ENCODE data around the gene AUNIP. TPM values are rescaled to one million over a fixed set of nuclear protein-coding genes. Genes with fewer than 3 reads are reported as not detected.
"Not testable (repeated sequence)": the region's sequence is repeated elsewhere in the genome, so short reads cannot be mapped to it uniquely, and the experiment has no call there.

The AUNIP gene
- total RNA-seq, 1 experiment from 2014 or later = 7.7 TPM

DNA sequence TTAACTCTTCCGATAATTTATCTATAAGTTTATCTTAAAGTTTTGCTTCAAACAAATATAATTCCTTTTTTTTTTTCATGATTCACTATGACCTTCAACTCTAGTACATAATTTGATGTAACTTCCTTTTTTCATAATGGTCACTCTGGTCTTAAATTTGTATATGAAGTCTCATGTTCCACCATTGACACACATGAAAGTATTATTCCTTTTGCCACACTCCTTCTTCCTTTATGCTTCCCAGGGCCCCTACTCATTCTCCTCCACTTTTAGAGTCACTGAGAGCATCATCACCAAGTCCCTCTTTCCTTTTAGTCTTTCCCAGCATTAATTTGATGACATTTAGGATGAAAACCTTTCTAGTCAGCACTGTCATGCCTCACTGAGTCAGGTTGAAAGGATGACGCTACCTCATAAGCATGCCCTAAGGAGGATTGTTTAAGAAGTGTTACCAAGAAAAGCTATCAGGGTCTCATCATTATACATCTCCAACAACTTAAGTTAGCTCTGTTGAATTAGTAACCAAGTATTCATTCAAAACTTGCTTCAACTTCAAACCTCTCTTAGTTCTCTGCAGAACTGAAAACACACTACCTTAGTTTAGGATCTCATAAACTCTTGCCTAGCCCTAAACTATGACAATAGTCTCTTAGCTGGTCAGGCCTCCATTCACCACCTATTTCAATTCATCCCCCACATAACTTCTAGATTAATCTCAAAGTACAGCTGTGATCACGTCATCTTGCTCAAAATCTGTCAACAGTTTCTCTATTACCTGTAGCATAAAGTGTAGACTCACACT lies 14.5 kb downstream of the AUNIP start:
- CTCF ChIA-PET = interaction anchor here (0.6 kb wide), 1 partner anchor 281 kb away, joined by 3 read pairs; no protein-coding TSS in a partner anchor
- H3K9me3 Mint-ChIP-seq (ENCODE audit: low read depth, unreplicated experiment) = peaks cover 3% of the 10 kb centered on the region
- TF ChIP-seq, protein P1, sequence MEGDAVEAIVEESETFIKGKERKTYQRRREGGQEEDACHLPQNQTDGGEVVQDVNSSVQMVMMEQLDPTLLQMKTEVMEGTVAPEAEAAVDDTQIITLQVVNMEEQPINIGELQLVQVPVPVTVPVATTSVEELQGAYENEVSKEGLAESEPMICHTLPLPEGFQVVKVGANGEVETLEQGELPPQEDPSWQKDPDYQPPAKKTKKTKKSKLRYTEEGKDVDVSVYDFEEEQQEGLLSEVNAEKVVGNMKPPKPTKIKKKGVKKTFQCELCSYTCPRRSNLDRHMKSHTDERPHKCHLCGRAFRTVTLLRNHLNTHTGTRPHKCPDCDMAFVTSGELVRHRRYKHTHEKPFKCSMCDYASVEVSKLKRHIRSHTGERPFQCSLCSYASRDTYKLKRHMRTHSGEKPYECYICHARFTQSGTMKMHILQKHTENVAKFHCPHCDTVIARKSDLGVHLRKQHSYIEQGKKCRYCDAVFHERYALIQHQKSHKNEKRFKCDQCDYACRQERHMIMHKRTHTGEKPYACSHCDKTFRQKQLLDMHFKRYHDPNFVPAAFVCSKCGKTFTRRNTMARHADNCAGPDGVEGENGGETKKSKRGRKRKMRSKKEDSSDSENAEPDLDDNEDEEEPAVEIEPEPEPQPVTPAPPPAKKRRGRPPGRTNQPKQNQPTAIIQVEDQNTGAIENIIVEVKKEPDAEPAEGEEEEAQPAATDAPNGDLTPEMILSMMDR (IDR thresholded peaks at IDR 0.05; ENCODE audit: unreplicated experiment) = no peak
- no peaks in the 10 kb centered on the region for H3K27me3 Mint-ChIP-seq (ENCODE audit: unreplicated experiment)
- H3K27ac Mint-ChIP-seq (ENCODE audit: unreplicated experiment) = no peak overlapping the region
- H3K36me3 Mint-ChIP-seq (ENCODE audit: insufficient read depth, unreplicated experiment) = no peaks in the 10 kb centered on the region
- no peak for DNase-seq
- no TSS peak for BruUV-seq (replicated peaks)
- intact Hi-C loops (cut with micrococcal nuclease; ENCODE audit: unreplicated experiment) = no loop called here
- no peak overlapping the region for H3K4me3 Mint-ChIP-seq (ENCODE audit: low read depth, unreplicated experiment)
- no peaks in the 10 kb centered on the region for H3K4me1 Mint-ChIP-seq (ENCODE audit: low read depth, unreplicated experiment)

DNA sequence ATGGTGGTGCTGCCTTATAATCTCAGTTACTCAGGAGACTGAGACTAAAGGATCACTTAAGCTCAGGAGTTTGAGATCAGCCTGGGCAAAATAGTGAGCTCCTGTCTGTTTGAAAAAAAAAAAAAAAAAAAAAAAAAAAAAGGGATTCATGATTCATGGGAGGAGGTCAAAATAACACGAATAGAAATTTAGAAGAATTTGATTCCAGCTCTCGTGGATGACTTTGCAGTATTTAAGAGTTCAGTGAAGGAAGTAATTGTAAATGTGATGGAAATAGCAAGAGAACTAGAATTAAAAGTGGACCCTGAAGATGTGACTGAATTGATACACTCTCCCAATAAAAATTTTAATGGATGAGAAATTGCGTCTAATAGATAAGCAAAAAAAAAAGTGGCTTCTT lies 15.8 kb downstream of the AUNIP start:
- no peaks in the 10 kb centered on the region for H3K4me1 Mint-ChIP-seq (ENCODE audit: low read depth, unreplicated experiment)

DNA sequence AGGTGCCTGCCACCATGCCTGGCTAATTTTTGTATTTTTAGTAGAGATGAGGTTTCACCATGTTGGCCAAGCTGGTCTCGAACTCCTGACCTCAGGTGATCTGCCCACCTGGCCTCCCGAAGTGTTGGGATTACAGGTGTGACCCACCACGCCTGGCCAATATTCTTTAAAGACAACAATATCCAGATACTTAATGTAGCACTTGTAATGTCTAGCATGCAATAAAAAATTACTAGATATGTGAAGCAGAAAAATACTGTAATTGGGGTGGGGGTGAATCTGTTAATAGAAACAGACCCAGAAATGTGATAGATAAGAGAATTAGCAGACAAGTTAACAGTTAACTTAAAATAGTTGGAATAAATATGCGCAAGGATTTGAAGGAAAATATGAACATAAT lies 19.4 kb downstream of the AUNIP start:
- H3K27me3 Mint-ChIP-seq (ENCODE audit: unreplicated experiment); BruUV-seq (replicated peaks); H3K4me1 Mint-ChIP-seq (ENCODE audit: low read depth, unreplicated experiment); H3K9me3 Mint-ChIP-seq (ENCODE audit: low read depth, unreplicated experiment); H3K27ac Mint-ChIP-seq (ENCODE audit: unreplicated experiment); DNase-seq; H3K36me3 Mint-ChIP-seq (ENCODE audit: insufficient read depth, unreplicated experiment); H3K4me3 Mint-ChIP-seq (ENCODE audit: low read depth, unreplicated experiment): not testable (repeated sequence)
- CTCF ChIA-PET = interaction anchor here (1.2 kb wide), 1 partner anchor 56 kb away, joined by 3 read pairs; no protein-coding TSS in a partner anchor
- intact Hi-C loops (cut with micrococcal nuclease; ENCODE audit: unreplicated experiment) = loop anchor here (5.0 kb wide), 2 partner anchors 57 to 157 kb away; partner anchors contain the start of gene PAFAH2

More for the DNA sequence above, 15.8 kb downstream of the AUNIP start:
- DNase-seq = no peak
- Mint-ChIP-seq H3K9me3 (ENCODE audit: low read depth, unreplicated experiment) (peaks cover 3% of the 10 kb centered on the region), H3K27me3 (ENCODE audit: unreplicated experiment) (no peaks in the 10 kb centered on the region), H3K27ac (ENCODE audit: unreplicated experiment) (no peak overlapping the region), H3K36me3 (ENCODE audit: insufficient read depth, unreplicated experiment) (no peaks in the 10 kb centered on the region), H3K4me3 (ENCODE audit: low read depth, unreplicated experiment) (no peak overlapping the region)
- CTCF ChIA-PET = interaction anchor here (0.7 kb wide), 1 partner anchor 137 kb away, joined by 5 read pairs; no protein-coding TSS in a partner anchor
- intact Hi-C loops (cut with micrococcal nuclease; ENCODE audit: unreplicated experiment) = no loop called here
- TF ChIP-seq, protein P1 (IDR thresholded peaks at IDR 0.05; ENCODE audit: unreplicated experiment) = no peak
- no TSS peak for BruUV-seq (replicated peaks)

DNA sequence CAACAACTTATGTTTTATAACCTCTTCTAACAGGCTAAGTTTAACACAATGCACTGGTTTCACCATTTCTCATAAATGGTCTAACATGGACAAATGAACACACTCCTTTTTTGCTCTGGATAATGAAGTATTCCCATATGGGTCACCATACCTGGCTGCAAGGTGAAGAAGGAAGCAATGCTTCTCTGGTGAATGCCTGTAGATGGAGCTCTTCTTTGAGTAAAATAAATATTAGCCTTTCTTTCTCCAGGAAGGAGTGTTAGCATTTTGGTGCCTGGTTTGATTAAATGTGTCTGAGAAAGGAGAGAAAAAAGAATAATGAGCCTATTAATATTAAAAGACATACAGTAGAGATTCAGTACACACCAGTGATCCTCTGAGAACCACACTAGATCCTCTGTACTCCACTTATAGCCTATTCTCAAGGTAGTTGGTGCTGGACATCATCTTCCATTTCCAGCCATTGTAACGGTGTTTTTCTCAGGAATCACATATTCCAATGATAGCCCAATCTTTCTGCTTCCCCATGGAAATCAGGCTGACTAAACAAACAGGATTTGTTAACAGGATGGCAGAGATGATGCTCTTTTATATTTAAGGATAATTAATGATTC lies 21.9 kb downstream of the AUNIP start:
- H3K27ac Mint-ChIP-seq (ENCODE audit: unreplicated experiment) = no peak overlapping the region
- H3K27me3 Mint-ChIP-seq (ENCODE audit: unreplicated experiment) = no peaks in the 10 kb centered on the region
- peaks cover 3% of the 10 kb centered on the region for H3K9me3 Mint-ChIP-seq (ENCODE audit: low read depth, unreplicated experiment)
- CTCF ChIA-PET = interaction anchor here (0.6 to 1.0 kb wide), 6 partner anchors 16 to 156 kb away, joined by 3 to 8 read pairs (median 3); no protein-coding TSS in a partner anchor
- intact Hi-C loops (cut with micrococcal nuclease; ENCODE audit: unreplicated experiment) = loop anchor here (5.0 kb wide), 2 partner anchors 60 to 160 kb away; partner anchors contain the start of gene PAFAH2
- BruUV-seq (replicated peaks) = no TSS peak
- H3K4me1 Mint-ChIP-seq (ENCODE audit: low read depth, unreplicated experiment) = no peaks in the 10 kb centered on the region
- TF ChIP-seq, protein P1 (IDR thresholded peaks at IDR 0.05; ENCODE audit: unreplicated experiment) = no peak
- no peak for DNase-seq
- H3K36me3 Mint-ChIP-seq (ENCODE audit: insufficient read depth, unreplicated experiment) = peaks cover 5% of the 10 kb centered on the region
- no peak overlapping the region for H3K4me3 Mint-ChIP-seq (ENCODE audit: low read depth, unreplicated experiment)
